C4-2B (cell line): ENCODE measurements around the gene TECRL.

Source experiments
- ZFX ChIP-seq: fragments of 450-650 bp; IDR thresholded peaks from 2 replicates; pipeline ENCODE4 v1.6.1; 2017
- TF ChIP-seq, protein P1 (sequence below): fragments of 450-650 bp; conservative IDR thresholded peaks from 2 replicates; pipeline ENCODE4 v1.5.1; 2017; ENCODE audit warnings: mild to moderate bottlenecking

DNA sequence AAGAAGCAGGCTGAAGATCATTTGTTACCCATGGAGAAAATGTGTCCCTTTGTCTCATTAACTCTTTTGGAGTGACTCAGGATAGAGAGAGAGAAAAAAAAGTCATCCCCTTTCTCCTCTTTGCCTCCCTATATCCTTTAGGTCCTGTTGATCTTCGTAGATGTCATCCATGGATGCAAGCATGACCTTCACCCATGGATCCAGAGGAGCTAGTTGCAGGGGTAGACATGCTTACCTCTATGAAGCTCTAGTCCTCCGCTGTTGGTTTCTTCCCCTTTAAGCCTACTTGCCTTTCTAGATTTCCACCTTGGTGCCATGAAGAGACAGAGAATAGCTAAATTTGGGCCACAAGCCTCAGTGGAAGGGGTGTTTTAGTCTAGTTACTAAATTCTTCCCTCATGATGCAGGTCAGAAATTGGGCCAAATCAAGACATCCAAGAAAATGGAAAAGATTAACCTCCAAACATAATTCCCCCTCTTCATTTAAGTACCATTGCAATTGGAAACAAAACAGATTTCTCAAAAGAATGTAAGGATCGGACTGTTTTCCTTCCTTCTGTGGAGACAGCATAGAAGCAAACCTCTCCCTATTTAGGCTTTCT lies 178.4 kb downstream of the TECRL start:
- TF ChIP-seq, protein P1, sequence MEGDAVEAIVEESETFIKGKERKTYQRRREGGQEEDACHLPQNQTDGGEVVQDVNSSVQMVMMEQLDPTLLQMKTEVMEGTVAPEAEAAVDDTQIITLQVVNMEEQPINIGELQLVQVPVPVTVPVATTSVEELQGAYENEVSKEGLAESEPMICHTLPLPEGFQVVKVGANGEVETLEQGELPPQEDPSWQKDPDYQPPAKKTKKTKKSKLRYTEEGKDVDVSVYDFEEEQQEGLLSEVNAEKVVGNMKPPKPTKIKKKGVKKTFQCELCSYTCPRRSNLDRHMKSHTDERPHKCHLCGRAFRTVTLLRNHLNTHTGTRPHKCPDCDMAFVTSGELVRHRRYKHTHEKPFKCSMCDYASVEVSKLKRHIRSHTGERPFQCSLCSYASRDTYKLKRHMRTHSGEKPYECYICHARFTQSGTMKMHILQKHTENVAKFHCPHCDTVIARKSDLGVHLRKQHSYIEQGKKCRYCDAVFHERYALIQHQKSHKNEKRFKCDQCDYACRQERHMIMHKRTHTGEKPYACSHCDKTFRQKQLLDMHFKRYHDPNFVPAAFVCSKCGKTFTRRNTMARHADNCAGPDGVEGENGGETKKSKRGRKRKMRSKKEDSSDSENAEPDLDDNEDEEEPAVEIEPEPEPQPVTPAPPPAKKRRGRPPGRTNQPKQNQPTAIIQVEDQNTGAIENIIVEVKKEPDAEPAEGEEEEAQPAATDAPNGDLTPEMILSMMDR, result no peak
- no peak for TF ChIP-seq ZFX
